Ishikawa (cell line): ENCODE results near the gene STX1B.

ENCODE experiments used
- CEBPB ChIP-seq: IDR thresholded peaks from 2 replicates; pipeline ENCODE4 v1.6.1; 2012
- CREB1 ChIP-seq: IDR thresholded peaks from 2 replicates; pipeline ENCODE4 v1.6.1; 2012; ENCODE audit warnings: low read depth
- EGR1 ChIP-seq: IDR thresholded peaks from 2 replicates; pipeline ENCODE4 v1.6.1; 2012
- EP300 ChIP-seq: IDR thresholded peaks from 2 replicates; pipeline ENCODE4 v1.6.1; 2012; ENCODE audit warnings: borderline replicate concordance
- FOXM1 ChIP-seq: IDR thresholded peaks from 2 replicates; pipeline ENCODE4 v1.6.1; 2012; ENCODE audit warnings: low read depth, borderline replicate concordance
- NFIC ChIP-seq: IDR thresholded peaks from 2 replicates; pipeline ENCODE4 v1.6.1; 2012
- RAD21 ChIP-seq: IDR thresholded peaks from 2 replicates; pipeline ENCODE4 v1.6.1; 2012; ENCODE audit warnings: low read depth
- TAF1 ChIP-seq: IDR thresholded peaks from 2 replicates; pipeline ENCODE4 v1.6.1; 2012; ENCODE audit warnings: low read depth, mild to moderate bottlenecking
- TCF12 ChIP-seq: IDR thresholded peaks from 2 replicates; pipeline ENCODE4 v1.6.1; 2012; ENCODE audit warnings: low read depth
- TEAD4 ChIP-seq: IDR thresholded peaks from 2 replicates; pipeline ENCODE4 v1.6.1; 2012
- YY1 ChIP-seq: IDR thresholded peaks from 2 replicates; pipeline ENCODE4 v1.6.1; 2012; ENCODE audit warnings: low read depth
- ZBTB7A ChIP-seq: IDR thresholded peaks from 2 replicates; pipeline ENCODE4 v1.6.1; 2012; ENCODE audit warnings: low read depth
- TF ChIP-seq, protein P1 (sequence below): IDR thresholded peaks from 2 replicates; pipeline ENCODE4 v1.6.1; 2012; ENCODE audit warnings: low read depth, mild to moderate bottlenecking
- TF ChIP-seq, protein P2 (sequence below): IDR thresholded peaks from 2 replicates; pipeline ENCODE4 v1.6.1; 2012
- TF ChIP-seq, protein P3 (sequence below): IDR thresholded peaks from 2 replicates; pipeline ENCODE4 v1.6.1; 2012

The STX1B gene

DNA sequence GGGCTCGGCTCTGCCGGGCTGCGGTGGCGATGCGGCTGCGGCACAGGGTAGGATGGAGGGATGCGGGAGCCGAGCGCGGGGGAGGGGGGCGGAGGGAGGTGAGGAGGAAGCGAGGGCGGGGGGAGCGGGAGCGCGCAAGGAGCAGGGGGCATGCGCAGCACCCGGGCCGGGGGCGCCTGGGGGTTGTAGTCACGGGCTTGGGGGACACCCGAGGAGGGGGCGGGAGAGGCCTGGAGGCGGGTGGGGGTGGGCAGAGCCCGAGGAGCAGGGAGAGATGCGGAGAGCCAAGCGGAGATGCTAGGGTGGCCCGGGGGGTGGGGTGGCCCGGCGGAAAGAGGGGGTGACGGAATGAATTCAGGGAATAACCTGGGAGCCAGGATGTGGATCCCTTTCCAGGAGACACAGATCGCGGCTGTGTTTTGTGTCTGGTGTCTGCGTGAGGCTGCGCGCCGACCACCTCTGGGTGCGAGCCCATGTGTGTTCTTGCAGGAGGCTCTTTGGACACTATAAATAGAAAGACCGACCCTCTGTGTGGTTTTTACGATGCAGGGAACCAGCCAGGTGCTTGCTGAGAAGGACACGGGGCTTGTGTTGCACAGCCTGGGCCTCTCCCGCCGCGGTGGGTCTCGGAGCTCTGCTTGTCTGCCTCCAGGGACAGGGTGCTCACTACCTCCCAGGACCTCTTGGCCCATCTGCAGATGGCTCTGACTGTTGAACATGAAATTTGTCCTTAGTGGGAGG lies at the start of gene STX1B:
TSS of gene STX1B (minus strand) at position 54 of the 741 bp plus-strand sequence. CDS start 242 bp downstream, outside the sequence.
- TF ChIP-seq EP300 (no peak), TAF1 (no peak), ZBTB7A (no peak), CREB1 (no peak), YY1 (no peak)
- TF ChIP-seq, protein P1, sequence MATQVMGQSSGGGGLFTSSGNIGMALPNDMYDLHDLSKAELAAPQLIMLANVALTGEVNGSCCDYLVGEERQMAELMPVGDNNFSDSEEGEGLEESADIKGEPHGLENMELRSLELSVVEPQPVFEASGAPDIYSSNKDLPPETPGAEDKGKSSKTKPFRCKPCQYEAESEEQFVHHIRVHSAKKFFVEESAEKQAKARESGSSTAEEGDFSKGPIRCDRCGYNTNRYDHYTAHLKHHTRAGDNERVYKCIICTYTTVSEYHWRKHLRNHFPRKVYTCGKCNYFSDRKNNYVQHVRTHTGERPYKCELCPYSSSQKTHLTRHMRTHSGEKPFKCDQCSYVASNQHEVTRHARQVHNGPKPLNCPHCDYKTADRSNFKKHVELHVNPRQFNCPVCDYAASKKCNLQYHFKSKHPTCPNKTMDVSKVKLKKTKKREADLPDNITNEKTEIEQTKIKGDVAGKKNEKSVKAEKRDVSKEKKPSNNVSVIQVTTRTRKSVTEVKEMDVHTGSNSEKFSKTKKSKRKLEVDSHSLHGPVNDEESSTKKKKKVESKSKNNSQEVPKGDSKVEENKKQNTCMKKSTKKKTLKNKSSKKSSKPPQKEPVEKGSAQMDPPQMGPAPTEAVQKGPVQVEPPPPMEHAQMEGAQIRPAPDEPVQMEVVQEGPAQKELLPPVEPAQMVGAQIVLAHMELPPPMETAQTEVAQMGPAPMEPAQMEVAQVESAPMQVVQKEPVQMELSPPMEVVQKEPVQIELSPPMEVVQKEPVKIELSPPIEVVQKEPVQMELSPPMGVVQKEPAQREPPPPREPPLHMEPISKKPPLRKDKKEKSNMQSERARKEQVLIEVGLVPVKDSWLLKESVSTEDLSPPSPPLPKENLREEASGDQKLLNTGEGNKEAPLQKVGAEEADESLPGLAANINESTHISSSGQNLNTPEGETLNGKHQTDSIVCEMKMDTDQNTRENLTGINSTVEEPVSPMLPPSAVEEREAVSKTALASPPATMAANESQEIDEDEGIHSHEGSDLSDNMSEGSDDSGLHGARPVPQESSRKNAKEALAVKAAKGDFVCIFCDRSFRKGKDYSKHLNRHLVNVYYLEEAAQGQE = no peak
- TF ChIP-seq, protein P2, sequence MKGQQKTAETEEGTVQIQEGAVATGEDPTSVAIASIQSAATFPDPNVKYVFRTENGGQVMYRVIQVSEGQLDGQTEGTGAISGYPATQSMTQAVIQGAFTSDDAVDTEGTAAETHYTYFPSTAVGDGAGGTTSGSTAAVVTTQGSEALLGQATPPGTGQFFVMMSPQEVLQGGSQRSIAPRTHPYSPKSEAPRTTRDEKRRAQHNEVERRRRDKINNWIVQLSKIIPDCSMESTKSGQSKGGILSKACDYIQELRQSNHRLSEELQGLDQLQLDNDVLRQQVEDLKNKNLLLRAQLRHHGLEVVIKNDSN = no peak
- TF ChIP-seq, protein P3, sequence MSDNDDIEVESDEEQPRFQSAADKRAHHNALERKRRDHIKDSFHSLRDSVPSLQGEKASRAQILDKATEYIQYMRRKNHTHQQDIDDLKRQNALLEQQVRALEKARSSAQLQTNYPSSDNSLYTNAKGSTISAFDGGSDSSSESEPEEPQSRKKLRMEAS = no peak

DNA sequence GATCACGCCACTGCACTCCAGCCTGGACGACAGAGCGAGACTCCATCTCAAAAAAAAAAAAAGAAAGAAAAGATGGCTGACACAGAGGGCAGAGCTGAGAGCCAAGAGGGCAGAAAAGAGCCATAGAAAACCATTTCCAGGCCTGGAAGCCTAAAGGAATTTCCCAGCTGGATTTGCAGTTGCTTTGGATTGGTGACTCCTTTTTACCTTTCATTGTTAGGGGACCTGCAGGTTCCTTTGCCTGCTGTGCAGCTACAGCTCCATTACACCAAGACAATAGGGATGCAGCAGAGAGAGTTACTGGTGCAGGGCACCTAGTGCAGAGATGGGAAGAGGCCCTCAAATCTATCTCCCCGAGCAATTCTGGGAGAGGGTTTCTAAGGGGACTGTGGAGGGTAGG lies 45.2 kb upstream of the STX1B start:
- TF ChIP-seq NFIC (no peak), CEBPB (no peak), TAF1 (no peak), YY1 (no peak), TEAD4 (no peak)
- TF ChIP-seq, protein P2 = no peak
- TF ChIP-seq, protein P1 = no peak

DNA sequence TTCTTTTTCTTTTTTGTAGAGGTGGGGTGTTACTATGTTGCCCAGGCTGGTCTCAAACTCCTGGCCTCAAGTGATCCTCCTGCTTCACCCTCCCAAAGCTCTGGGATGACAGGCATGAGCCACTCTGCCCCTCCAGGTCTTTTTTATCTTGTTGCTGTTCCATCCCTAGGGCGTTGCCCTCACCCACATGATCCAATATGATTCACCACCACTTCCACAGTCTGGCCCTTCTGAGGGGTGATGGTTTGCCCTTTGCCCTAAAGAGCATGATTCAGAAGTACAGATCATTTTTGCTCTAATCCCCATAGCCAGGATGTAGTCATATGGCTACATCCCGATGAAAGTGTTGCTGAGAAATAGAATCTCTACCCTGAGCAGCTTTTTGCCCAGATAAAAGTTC lies 41.7 kb upstream of the STX1B start:
- TF ChIP-seq TAF1 (no peak), CEBPB (no peak), FOXM1 (no peak), TCF12 (no peak), EGR1 (no peak), RAD21 (no peak), EP300 (no peak), NFIC (no peak), ZBTB7A (no peak), TEAD4 (no peak), YY1 (no peak)
- TF ChIP-seq, protein P2 = no peak
- TF ChIP-seq, protein P3 = no peak
- TF ChIP-seq, protein P1 = no peak

DNA sequence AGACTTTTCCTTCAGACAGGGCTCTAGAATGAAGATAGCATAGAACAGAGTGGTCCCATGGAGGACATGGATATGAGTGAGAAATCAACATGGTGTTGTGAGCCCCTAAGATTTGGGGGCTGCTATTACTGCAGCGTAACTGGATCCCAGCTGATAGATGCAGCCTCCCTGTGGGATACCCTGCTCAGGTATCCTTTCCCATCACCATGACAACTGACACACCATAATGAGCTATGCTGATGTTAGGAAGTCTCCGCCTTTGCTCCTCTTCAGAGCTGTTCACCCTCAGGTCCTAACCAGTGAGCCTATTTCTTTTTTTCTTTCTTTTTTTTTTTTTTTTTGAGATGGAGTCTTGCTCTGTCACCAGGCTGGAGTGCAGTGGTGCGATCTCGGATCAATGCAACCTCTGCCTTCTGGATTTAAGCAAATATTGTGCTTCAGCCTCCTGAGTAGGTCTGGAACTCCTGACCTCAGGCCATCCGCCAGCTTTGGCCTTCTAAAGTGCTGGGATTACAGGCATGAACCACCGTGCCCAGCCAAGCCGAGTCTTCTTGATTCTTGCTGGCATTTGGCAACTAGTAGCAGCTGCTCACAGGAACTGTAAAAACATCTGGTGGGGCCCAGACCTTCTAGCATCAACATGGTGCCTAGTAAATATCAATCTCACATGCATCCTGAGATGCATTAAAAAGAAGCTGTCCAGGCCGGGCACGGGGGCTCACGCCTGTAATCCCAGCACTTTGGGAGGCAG lies 40.0 kb upstream of the STX1B start:
- TF ChIP-seq TEAD4 = no peak
- no peak for TF ChIP-seq CREB1
- no peak for TF ChIP-seq YY1
- TF ChIP-seq RAD21 = no peak
- TF ChIP-seq, protein P1 = no peak
- TF ChIP-seq ZBTB7A = no peak
- no peak for TF ChIP-seq CEBPB
- TF ChIP-seq EGR1 = no peak
- TF ChIP-seq, protein P2 = no peak
- no peak for TF ChIP-seq TCF12
- TF ChIP-seq TAF1 = no peak
- no peak for TF ChIP-seq NFIC
- TF ChIP-seq, protein P3 = no peak
- no peak for TF ChIP-seq EP300
- TF ChIP-seq FOXM1 = no peak
